HepG2 (cell line): ENCODE measurements around the gene AGO4. TPM values are rescaled to one million over a fixed set of nuclear protein-coding genes. Genes with fewer than 3 reads are reported as not detected.
A peak's percentile ranks its signal among the peaks of the same experiment; 100 is the strongest.

Source experiments
- ATAC-seq: fragments of 200-7000 bp; cut with Tn5 transposase; 3 replicates; pipeline ENCODE4 v1.9.1; 2020; ENCODE audit warnings: mild to moderate bottlenecking, moderate library complexity
- Bru-seq: library from RNA; stranded (reverse); fragments of 400-500 nt; gene quantifications from one replicate; lab custom pipeline; 2021; lab: Mats Ljungman, UMichigan
- BruChase-seq, 2 experiments: library from RNA; stranded (reverse); fragments of 400-500 nt; gene quantifications; one replicate each; lab custom pipeline; 2021; lab: Mats Ljungman, UMichigan
- BruUV-seq: library from RNA; stranded (reverse); fragments of 400-500 nt; replicated peaks from 2 replicates; lab custom pipeline; 2021; lab: Mats Ljungman, UMichigan
- CTCF ChIA-PET: fragments of 300-600 bp; formaldehyde crosslinking; extraction: SDS; loops from one replicate; lab custom pipeline; 2021; ENCODE audit warnings: low total read pairs, inconsistent platforms, low intra/inter-chr PET ratio; lab: Yijun Ruan, JAX
- POLR2A ChIA-PET: fragments of 350-600 bp; sonication (Branson Sonifier 250); formaldehyde crosslinking; loops from one replicate; lab custom pipeline; 2020; ENCODE audit warnings: antibody characterized with exemption, inconsistent platforms; lab: Yijun Ruan, JAX
- DNase-seq: peaks from one replicate; pipeline ENCODE4 v3.0.0-alpha.2; 2015; ENCODE audit warnings: low spot score
- FAIRE-seq: peaks from 3 replicates; lab custom pipeline; 2011; peaks lifted over from hg19 to GRCh38; lab: Jason Lieb, UNC
- H2AFZ ChIP-seq: one replicate; pipeline ENCODE4 v1.6.1; 2011; ENCODE audit warnings: low read length, inconsistent platforms
- H3K27ac ChIP-seq: fragments of 300-600 bp; 3 replicates; pipeline ENCODE4 v1.8.0; 2011; ENCODE audit warnings: mixed run types, mild to moderate bottlenecking, mixed read lengths, low read length, inconsistent platforms; ENCODE audit not compliant: insufficient read depth; ENCODE audit errors: extremely low read length
- H3K27me3 ChIP-seq, 2 experiments: fragments of 200-600 bp in 1 of 2; 2 replicates in 1 of 2; 3 replicates in 1 of 2; pipeline versions ENCODE4 v1.6.0 to v1.8.0; 2011; ENCODE audit warnings: low read length in 2 of 2, mild to moderate bottlenecking in 2 of 2, moderate library complexity in 2 of 2, inconsistent platforms in 1 of 2; ENCODE audit not compliant: insufficient read depth in 2 of 2, control insufficient read depth in 1 of 2
- H3K36me3 ChIP-seq, 2 experiments: fragments of 200-600 bp in 1 of 2; replicated peaks in 1 of 2; 2 replicates in 1 of 2; 3 replicates in 1 of 2; pipeline versions ENCODE4 v1.5.1 to v1.8.0; 2011; ENCODE audit warnings: low read length in 2 of 2, inconsistent platforms in 1 of 2; ENCODE audit not compliant: insufficient read depth in 2 of 2, control insufficient read depth in 1 of 2
- H3K4me1 ChIP-seq: 2 replicates; pipeline ENCODE4 v1.5.1; 2012; ENCODE audit warnings: low read length, inconsistent platforms; ENCODE audit not compliant: insufficient read depth
- H3K4me2 ChIP-seq: 2 replicates; pipeline ENCODE4 v1.6.0; 2011; ENCODE audit warnings: low read depth, low read length, inconsistent platforms
- H3K4me3 ChIP-seq, 3 experiments: fragments of 200-600 bp in 1 of 3; sonication (generic), shearing (Covaris generic) in 1 of 3; replicated peaks in 1 of 3; 2 replicates each; pipeline ENCODE4 v1.5.1; 2011 to 2016; ENCODE audit warnings: low read length in 3 of 3, inconsistent platforms in 2 of 3, low read depth in 2 of 3, mild to moderate bottlenecking in 2 of 3, control low read depth in 1 of 3, mixed read lengths in 1 of 3; ENCODE audit not compliant: insufficient read depth in 1 of 3
- H3K79me2 ChIP-seq: one replicate; pipeline ENCODE4 v1.6.1; 2011; ENCODE audit warnings: low read length, inconsistent platforms; ENCODE audit not compliant: insufficient read depth
- H3K9ac ChIP-seq: 2 replicates; pipeline ENCODE4 v1.6.0; 2011; ENCODE audit warnings: mild to moderate bottlenecking, low read depth, low read length, inconsistent platforms; ENCODE audit not compliant: insufficient read depth
- H3K9me3 ChIP-seq: 2 replicates; pipeline ENCODE4 v1.5.1; 2012; ENCODE audit warnings: mild to moderate bottlenecking, low read length
- H4K20me1 ChIP-seq: 2 replicates; pipeline ENCODE4 v1.6.0; 2011; ENCODE audit warnings: inconsistent platforms, mild to moderate bottlenecking, low read length, moderate library complexity; ENCODE audit not compliant: insufficient read depth
- HNF1B ChIP-seq: sonication (generic); formaldehyde crosslinking; IDR thresholded peaks from 2 replicates; pipeline ENCODE4 v1.5.1; 2020; ENCODE audit warnings: mild to moderate bottlenecking, moderate library complexity, missing genetic modification reagents
- KLF16 ChIP-seq, 2 experiments: sonication (generic) in 1 of 2; formaldehyde crosslinking in 1 of 2; IDR thresholded peaks; 2 replicates each; pipeline versions ENCODE4 v1.6.1 to v1.8.0; 2016 to 2023; ENCODE audit warnings: missing genetic modification reagents in 2 of 2, missing compliant biosample characterization in 1 of 2
- KMT2B ChIP-seq: IDR thresholded peaks from 2 replicates; pipeline ENCODE4 v1.6.1; 2016; ENCODE audit warnings: missing genetic modification reagents, missing compliant biosample characterization
- PAXIP1 ChIP-seq: sonication (generic); formaldehyde crosslinking; conservative IDR thresholded peaks from 2 replicates; pipeline ENCODE4 v1.4.0; 2020; ENCODE audit warnings: mild to moderate bottlenecking, missing genetic modification reagents, moderate library complexity
- SALL1 ChIP-seq: sonication (generic); formaldehyde crosslinking; IDR thresholded peaks from 2 replicates; pipeline ENCODE4 v1.8.0; 2022; ENCODE audit warnings: mild to moderate bottlenecking, missing genetic modification reagents
- ZNF276 ChIP-seq: sonication (generic); formaldehyde crosslinking; IDR thresholded peaks from 2 replicates; pipeline ENCODE4 v1.4.0; 2020; ENCODE audit warnings: mild to moderate bottlenecking, low read depth, missing genetic modification reagents
- ZNF558 ChIP-seq: sonication (generic); formaldehyde crosslinking; IDR thresholded peaks from 2 replicates; pipeline ENCODE4 v1.9.0; 2022; ENCODE audit warnings: mild to moderate bottlenecking, missing genetic modification reagents, borderline replicate concordance
- ZNF737 ChIP-seq: sonication (generic); formaldehyde crosslinking; IDR thresholded peaks from 2 replicates; pipeline ENCODE4 v1.5.0; 2020; ENCODE audit warnings: missing genetic modification reagents, mild to moderate bottlenecking, borderline replicate concordance
- ZNF761 ChIP-seq: sonication (generic); formaldehyde crosslinking; conservative IDR thresholded peaks from 2 replicates; pipeline ENCODE4 v1.4.0; 2020; ENCODE audit warnings: mild to moderate bottlenecking, missing genetic modification reagents
- WGBS: methylation state at CpG from one replicate; pipeline ENCODE4 v1.1.6; 2017; ENCODE audit warnings: low lambda C conversion rate; 5-methylcytosine and 5-hydroxymethylcytosine counted together
- in situ Hi-C: cut with HindIII; loops from 2 replicates; pipeline ENCODE4 v1.10.0; 2017; ENCODE audit warnings: low pct_unique_long_range_greater_than_20kb; ENCODE audit not compliant: extremely low pct_ligation_motif_present
- intact Hi-C: fragments of 100-400 bp; cut with micrococcal nuclease; formaldehyde crosslinking; loops from one replicate; pipeline ENCODE4 v1.10.0; 2022; ENCODE audit not compliant: unreplicated experiment
- long read RNA-seq, 2 experiments: library from RNA in 1 of 2; library from polyadenylated mRNA in 1 of 2; stranded (forward) in 1 of 2; unstranded in 1 of 2; transcript quantifications; one replicate each; pipeline ENCODE4 v2.0.0, GENCODE V29; 2019 to 2022
- polyA minus RNA-seq, 3 experiments: library from RNA; depleted of rRNA, polyadenylated mRNA; stranded (reverse); fragments of >200 nt; gene quantifications; 2 replicates each; pipeline ENCODE4 v1.2.3, GENCODE V29; 2011; ENCODE audit warnings: low replicate concordance in 1 of 3
- polyA plus RNA-seq, 8 experiments: library from polyadenylated mRNA; depleted of rRNA in 3 of 8; stranded (reverse) in 7 of 8; unstranded in 1 of 8; fragments of >200 nt; fragmentation: Illumina TruSeq in 4 of 8; extraction: Trizol in 4 of 8; gene quantifications; 2 replicates each; pipeline versions ENCODE4 v1.2.1 to v1.2.3, GENCODE V29; 2011 to 2016; ENCODE audit warnings: low read depth in 4 of 8, missing spikeins in 1 of 8, mixed read lengths in 1 of 8; ENCODE audit not compliant: insufficient read depth in 1 of 8
- total RNA-seq, 5 experiments: library from RNA; depleted of rRNA; stranded (reverse); fragments of >200 nt; fragmentation: Illumina TruSeq; extraction: Trizol; gene quantifications; 2 replicates each; pipeline ENCODE4 v1.2.3, GENCODE V29; 2016; ENCODE audit warnings: low read depth in 1 of 5

Gene AGO4
- total RNA-seq (2016; rRNA removed; fragmentation: Illumina TruSeq; extraction: Trizol) (6.0 and 6.8 TPM in 2 replicates), polyA plus RNA-seq (2011; rRNA removed) (13.8 and 14.6 TPM in 2 replicates), polyA minus RNA-seq (2011; rRNA and poly(A)+ RNA removed; ENCODE audit: low replicate concordance) (17.3 and 43.6 TPM in 2 replicates), Bru-seq, nascent RNA (percentile 64 among the genes with signal in this experiment), BruChase-seq, experiment 1, labeled RNA remaining after a 6-hour chase (percentile 72 among the genes with signal in this experiment), BruChase-seq, experiment 2, labeled RNA remaining after a 2-hour chase (percentile 67 among the genes with signal in this experiment)
- total RNA-seq (2016; cell fraction: cytosol; rRNA removed; fragmentation: Illumina TruSeq; extraction: Trizol; ENCODE audit: low read depth) = 3.0 and 4.0 TPM in 2 replicates
- 4.8 and 6.6 TPM in 2 replicates for total RNA-seq (2016; cell fraction: insoluble cytoplasmic fraction; rRNA removed; fragmentation: Illumina TruSeq; extraction: Trizol)
- total RNA-seq (2016; cell fraction: membrane; rRNA removed; fragmentation: Illumina TruSeq; extraction: Trizol) = 4.0 and 7.0 TPM in 2 replicates
- total RNA-seq (2016; cell fraction: nucleus; rRNA removed; fragmentation: Illumina TruSeq; extraction: Trizol) = 8.4 and 9.1 TPM in 2 replicates
- 8.4 and 8.5 TPM in 2 replicates for polyA plus RNA-seq (2011; cell fraction: cytosol; rRNA removed)
- 15.1 and 16.9 TPM in 2 replicates for polyA plus RNA-seq (2011; cell fraction: nucleus; rRNA removed)
- polyA plus RNA-seq (2012) = 8.8 and 9.8 TPM in 2 replicates
- 0.53 and 1.4 TPM in 2 replicates for polyA plus RNA-seq (2016; cell fraction: cytosol; fragmentation: Illumina TruSeq; extraction: Trizol; ENCODE audit: low read depth)
- polyA plus RNA-seq (2016; cell fraction: insoluble cytoplasmic fraction; fragmentation: Illumina TruSeq; extraction: Trizol; ENCODE audit: low read depth) = 3.8 and 5.2 TPM in 2 replicates
- polyA plus RNA-seq (2016; cell fraction: membrane; fragmentation: Illumina TruSeq; extraction: Trizol; ENCODE audit: low read depth) = 2.3 and 3.6 TPM in 2 replicates
- polyA plus RNA-seq (2016; cell fraction: nucleus; fragmentation: Illumina TruSeq; extraction: Trizol; ENCODE audit: insufficient read depth, low read depth) = 10.2 and 12.8 TPM in 2 replicates
- polyA minus RNA-seq (2011; cell fraction: cytosol; rRNA and poly(A)+ RNA removed) = 13.8 and 14.4 TPM in 2 replicates
- polyA minus RNA-seq (2011; cell fraction: nucleus; rRNA and poly(A)+ RNA removed) = 25.6 and 31.6 TPM in 2 replicates
- long read RNA-seq, experiment 1 = 0 reads
- long read RNA-seq, experiment 2, partial matches to known transcripts = 0 of 8 reads
- long read RNA-seq, experiment 2, other reads (novel, unspliced or antisense) = 8 of 8 reads

GRCh38 chr1:35807614-35808449 is at the start of gene AGO4:
Gene AGO4 (plus strand): TSS chr1:35808016. CDS start chr1:35808417, 401 bp downstream.
- CTCF ChIA-PET = no interaction called here
- H3K9me3 ChIP-seq = no peaks in the 10 kb centered on the region
- H3K4me2 ChIP-seq = peak within 1 kb of the TSS; percentile 99
- peak within 1 kb of the TSS; percentile 90 to 96 (median 95) for H3K4me3 ChIP-seq
- H3K27me3 ChIP-seq = peaks cover 0 to 2% of the 10 kb centered on the region in 2 experiments; a peak in 1 of 5 replicates
- no TSS peak for BruUV-seq
- peak within 1 kb of the TSS; percentile 66 for H3K27ac ChIP-seq
- H3K79me2 ChIP-seq = peaks cover 11% of the 10 kb centered on the region
- H3K36me3 ChIP-seq = no peaks in the 10 kb centered on the region
- POLR2A ChIA-PET = no interaction called here
- ATAC-seq (peak; percentile 78), FAIRE-seq (peak; percentile 46), DNase-seq (peak; percentile 53)
- H3K4me1 ChIP-seq = peaks cover 23% of the 10 kb centered on the region
- H4K20me1 ChIP-seq = no peaks in the 10 kb centered on the region
- intact Hi-C loops = no loop called here
- peak within 1 kb of the TSS; percentile 97 for H2AFZ ChIP-seq
- in situ Hi-C loops = no loop called here
- peak within 1 kb of the TSS; percentile 85 for H3K9ac ChIP-seq
- 1% methylated on average over 16 of the region's 105 CpGs for WGBS
- no peak for TF ChIP-seq ZNF737
- TF ChIP-seq KMT2B = 0 out of 2 replicates have a peak, but pooled peaks have one; percentile 16
- TF ChIP-seq KLF16 (CRISPR knock-in tag; IDR thresholded peaks at IDR 0.05) = no peak
- TF ChIP-seq PAXIP1 (CRISPR knock-in tag) = no peak
- 0 out of 2 replicates have a peak, but pooled peaks have one; percentile 38 for TF ChIP-seq ZNF761
- peak; percentile 23; the same call in 1 of the 2 replicates for TF ChIP-seq SALL1 (CRISPR knock-in tag)
- 0 out of 2 replicates have a peak, but pooled peaks have one; percentile 63 for TF ChIP-seq ZNF276 (CRISPR knock-in tag)
- TF ChIP-seq ZNF558 (CRISPR knock-in tag) = peak; percentile 53; the same call in 1 of the 2 replicates
- TF ChIP-seq HNF1B = peak; percentile 72; the same call in 1 of the 2 replicates
